ENCODE data around the gene ATOSB.

DNA sequence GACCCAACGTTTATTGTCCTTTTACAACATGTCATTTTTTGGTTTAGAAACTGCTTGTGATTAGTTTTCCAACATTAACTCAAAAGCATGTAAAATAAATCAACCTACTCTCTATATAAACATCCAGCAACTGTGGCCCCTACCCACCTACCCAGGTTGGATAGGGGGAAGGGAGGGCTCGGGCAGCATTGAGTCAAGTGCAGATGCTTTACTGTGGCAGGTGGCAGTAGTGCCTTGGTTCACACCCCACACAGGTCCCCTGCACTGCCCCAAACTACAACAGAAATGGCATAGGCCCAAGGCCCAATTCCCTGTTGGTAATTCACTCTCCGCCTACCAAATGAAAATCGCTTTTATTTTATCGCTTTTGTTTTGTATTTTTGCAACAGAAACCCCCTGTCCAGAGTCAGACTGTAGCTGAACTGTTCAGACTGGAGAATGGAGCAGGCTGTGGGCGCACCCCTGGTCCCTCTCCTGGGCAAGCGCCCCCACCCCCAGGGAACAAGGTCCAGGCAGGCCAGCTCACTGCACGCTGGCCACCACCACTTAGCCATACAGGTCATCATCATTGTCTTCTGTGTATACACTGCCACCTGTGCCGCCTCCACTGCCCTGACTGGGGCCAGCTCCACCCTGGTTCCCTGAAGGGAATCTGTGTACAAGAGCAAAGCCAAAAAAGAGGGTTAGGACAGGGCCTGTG is 58.9 kb downstream of the ATOSB start:
- no peak for TF ChIP-seq RAD21 (IDR thresholded peaks at IDR 0.05 in 1 of 2, conservative IDR thresholded peaks at IDR 0.05 in 1 of 2; ENCODE audit: low read depth in 2 of 2, low read length in 2 of 2)
- TF ChIP-seq, protein P1, sequence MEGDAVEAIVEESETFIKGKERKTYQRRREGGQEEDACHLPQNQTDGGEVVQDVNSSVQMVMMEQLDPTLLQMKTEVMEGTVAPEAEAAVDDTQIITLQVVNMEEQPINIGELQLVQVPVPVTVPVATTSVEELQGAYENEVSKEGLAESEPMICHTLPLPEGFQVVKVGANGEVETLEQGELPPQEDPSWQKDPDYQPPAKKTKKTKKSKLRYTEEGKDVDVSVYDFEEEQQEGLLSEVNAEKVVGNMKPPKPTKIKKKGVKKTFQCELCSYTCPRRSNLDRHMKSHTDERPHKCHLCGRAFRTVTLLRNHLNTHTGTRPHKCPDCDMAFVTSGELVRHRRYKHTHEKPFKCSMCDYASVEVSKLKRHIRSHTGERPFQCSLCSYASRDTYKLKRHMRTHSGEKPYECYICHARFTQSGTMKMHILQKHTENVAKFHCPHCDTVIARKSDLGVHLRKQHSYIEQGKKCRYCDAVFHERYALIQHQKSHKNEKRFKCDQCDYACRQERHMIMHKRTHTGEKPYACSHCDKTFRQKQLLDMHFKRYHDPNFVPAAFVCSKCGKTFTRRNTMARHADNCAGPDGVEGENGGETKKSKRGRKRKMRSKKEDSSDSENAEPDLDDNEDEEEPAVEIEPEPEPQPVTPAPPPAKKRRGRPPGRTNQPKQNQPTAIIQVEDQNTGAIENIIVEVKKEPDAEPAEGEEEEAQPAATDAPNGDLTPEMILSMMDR (IDR thresholded peaks at IDR 0.05; ENCODE audit: control extremely low read depth in 1 of 3, insufficient read depth in 1 of 3, low read depth in 1 of 3, low read length in 3 of 3), result no peak
- TF ChIP-seq TAF1 (IDR thresholded peaks at IDR 0.05; ENCODE audit: low read depth, low read length), result no peak
- no peak for TF ChIP-seq TEAD4 (IDR thresholded peaks at IDR 0.05; ENCODE audit: low read depth, low read length)
- TF ChIP-seq GTF2F1 (IDR thresholded peaks at IDR 0.05; ENCODE audit: borderline replicate concordance, low read depth, low read length), result no peak
- TF ChIP-seq, protein P2, sequence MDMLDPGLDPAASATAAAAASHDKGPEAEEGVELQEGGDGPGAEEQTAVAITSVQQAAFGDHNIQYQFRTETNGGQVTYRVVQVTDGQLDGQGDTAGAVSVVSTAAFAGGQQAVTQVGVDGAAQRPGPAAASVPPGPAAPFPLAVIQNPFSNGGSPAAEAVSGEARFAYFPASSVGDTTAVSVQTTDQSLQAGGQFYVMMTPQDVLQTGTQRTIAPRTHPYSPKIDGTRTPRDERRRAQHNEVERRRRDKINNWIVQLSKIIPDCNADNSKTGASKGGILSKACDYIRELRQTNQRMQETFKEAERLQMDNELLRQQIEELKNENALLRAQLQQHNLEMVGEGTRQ (IDR thresholded peaks at IDR 0.05; ENCODE audit: low read length), result no peak
- TF ChIP-seq SUZ12 (IDR thresholded peaks at IDR 0.05; ENCODE audit: low read length), result no peak
- TF ChIP-seq POLR2A (IDR thresholded peaks at IDR 0.05; ENCODE audit: control extremely low read depth in 1 of 2, low read depth in 2 of 2, low read length in 2 of 2), result no peak
- TF ChIP-seq YY1 (IDR thresholded peaks at IDR 0.05; ENCODE audit: low read depth, low read length), result no peak
- no peak for TF ChIP-seq JUND (IDR thresholded peaks at IDR 0.05; ENCODE audit: low read length)
- TF ChIP-seq, protein P3, sequence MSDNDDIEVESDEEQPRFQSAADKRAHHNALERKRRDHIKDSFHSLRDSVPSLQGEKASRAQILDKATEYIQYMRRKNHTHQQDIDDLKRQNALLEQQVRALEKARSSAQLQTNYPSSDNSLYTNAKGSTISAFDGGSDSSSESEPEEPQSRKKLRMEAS (IDR thresholded peaks at IDR 0.05), result no peak
- TF ChIP-seq POU5F1 (IDR thresholded peaks at IDR 0.05; ENCODE audit: low read depth, low read length), result no peak

Data from H1 (cell line).